Panc1 (cell line): ENCODE results near the gene SLC25A27. TPM values are rescaled to one million over a fixed set of nuclear protein-coding genes. Genes with fewer than 3 reads are reported as not detected.

Experiments
- ATAC-seq: fragments of 200-7000 bp; cut with Tn5 transposase; 2 replicates; pipeline ENCODE4 v1.9.1; 2020; ENCODE audit warnings: mild to moderate bottlenecking, moderate library complexity
- BruUV-seq: library from RNA; stranded (reverse); fragments of 400-500 nt; replicated peaks from 2 replicates; lab custom pipeline; 2021; lab: Mats Ljungman, UMichigan
- CTCF ChIA-PET: fragments of 300-600 bp; sonication (Branson Sonifier 250); formaldehyde crosslinking; loops from one replicate; lab custom pipeline; 2022; ENCODE audit warnings: antibody characterized with exemption; lab: Charles Lee
- POLR2A ChIA-PET: fragments of 300-600 bp; sonication (Branson Sonifier 250); formaldehyde crosslinking; loops from one replicate; lab custom pipeline; 2022; ENCODE audit warnings: antibody characterized with exemption; lab: Charles Lee
- DNase-seq: peaks from one replicate; pipeline ENCODE4 v3.0.0-alpha.2; 2010; ENCODE audit warnings: low read depth, low spot score
- H3K27ac ChIP-seq: 2 replicates; pipeline ENCODE4 v1.5.1; 2011; ENCODE audit warnings: mild to moderate bottlenecking, low read length, inconsistent platforms
- H3K27me3 ChIP-seq: fragments of 200-500 bp; sonication (Bioruptor generic); 2 replicates; pipeline ENCODE4 v1.6.0; 2014; ENCODE audit warnings: low read length, inconsistent platforms; ENCODE audit not compliant: control insufficient read depth, insufficient read depth
- H3K36me3 ChIP-seq: fragments of 200-500 bp; sonication (Bioruptor generic); 2 replicates; pipeline ENCODE4 v1.5.1; 2014; ENCODE audit warnings: inconsistent platforms, mild to moderate bottlenecking, low read length, moderate library complexity; ENCODE audit not compliant: control insufficient read depth, insufficient read depth
- H3K4me1 ChIP-seq: 2 replicates; pipeline ENCODE4 v1.5.1; 2011; ENCODE audit warnings: inconsistent platforms, mild to moderate bottlenecking, low read length, moderate library complexity; ENCODE audit not compliant: control insufficient read depth, insufficient read depth
- H3K4me3 ChIP-seq, 2 experiments: 2 replicates each; pipeline ENCODE4 v1.5.1; 2011 to 2012; ENCODE audit warnings: low read depth in 2 of 2, low read length in 2 of 2, mild to moderate bottlenecking in 2 of 2, inconsistent platforms in 1 of 2, moderate library complexity in 1 of 2
- H3K9me3 ChIP-seq: fragments of 200-500 bp; sonication (Bioruptor generic); 2 replicates; pipeline ENCODE4 v1.5.1; 2014; ENCODE audit warnings: low read depth, mild to moderate bottlenecking, inconsistent platforms, low read length, moderate library complexity; ENCODE audit not compliant: control insufficient read depth, insufficient read depth
- POLR2AphosphoS5 ChIP-seq: IDR thresholded peaks from 2 replicates; pipeline ENCODE4 v1.6.1; 2012; ENCODE audit warnings: mild to moderate bottlenecking, low read depth, low read length, moderate library complexity
- SIN3A ChIP-seq: IDR thresholded peaks from 2 replicates; pipeline ENCODE4 v1.6.1; 2012; ENCODE audit warnings: low read depth, mild to moderate bottlenecking, low read length, moderate library complexity, borderline replicate concordance; ENCODE audit not compliant: insufficient read depth
- TCF7L2 ChIP-seq: IDR thresholded peaks from 2 replicates; pipeline ENCODE4 v1.6.1; 2011; ENCODE audit warnings: mild to moderate bottlenecking, low read depth, low read length, inconsistent platforms
- in situ Hi-C: cut with HindIII; loops from 2 replicates; pipeline ENCODE4 v1.10.0; 2016; ENCODE audit warnings: low sequenced_read_pairs, low pct_unique_long_range_greater_than_20kb
- intact Hi-C: fragments of 100-400 bp; cut with micrococcal nuclease; formaldehyde crosslinking; loops from one replicate; pipeline ENCODE4 v1.10.0; 2022; ENCODE audit not compliant: unreplicated experiment
- total RNA-seq: library from RNA; stranded (reverse); gene quantifications from one replicate; pipeline ENCODE4 v1.2.1, GENCODE V29; 2021; ENCODE audit not compliant: unreplicated experiment
- TF ChIP-seq, protein P1 (sequence below), 2 experiments: IDR thresholded peaks; 2 replicates each; pipeline ENCODE4 v1.6.1; 2011 to 2012; ENCODE audit warnings: low read depth in 2 of 2, control low read depth in 1 of 2, low read length in 1 of 2, mild to moderate bottlenecking in 1 of 2, moderate library complexity in 1 of 2; ENCODE audit not compliant: insufficient read depth in 1 of 2
- TF ChIP-seq, protein P2 (sequence below): fragments of 450-650 bp; IDR thresholded peaks from 2 replicates; pipeline ENCODE4 v1.5.1; 2017; ENCODE audit warnings: mild to moderate bottlenecking

SLC25A27 gene
- total RNA-seq, 1 experiment from 2014 or later = 0.77 TPM

DNA sequence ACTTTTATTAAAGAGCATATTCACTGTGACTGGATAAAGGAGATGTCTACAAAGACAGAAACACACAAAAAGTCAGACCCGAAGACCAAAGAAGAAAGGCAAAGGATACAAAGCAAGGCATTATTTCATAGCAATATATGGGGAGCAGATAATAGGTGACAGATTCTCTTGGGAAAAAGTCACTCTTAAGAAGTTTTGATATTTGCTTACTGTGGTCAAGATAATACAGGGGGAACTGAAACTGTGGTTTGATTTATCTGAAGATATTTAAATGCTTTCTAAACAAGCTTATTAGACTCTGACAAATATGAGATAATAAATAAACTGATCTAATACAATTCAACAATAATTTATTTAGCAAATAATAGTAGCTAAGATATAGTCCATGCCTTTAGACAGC is 14.8 kb upstream of the SLC25A27 start:
- H3K4me1 ChIP-seq = no peaks in the 10 kb centered on the region
- ATAC-seq = no peak
- in situ Hi-C loops = no loop called here
- H3K27me3 ChIP-seq = no peaks in the 10 kb centered on the region; the same call in 1 of the 2 replicates
- no TSS peak for BruUV-seq
- intact Hi-C loops = no loop called here
- H3K36me3 ChIP-seq = no peaks in the 10 kb centered on the region; the same call in 1 of the 2 replicates
- CTCF ChIA-PET = no interaction called here
- DNase-seq = no peak
- POLR2A ChIA-PET = no interaction called here
- H3K9me3 ChIP-seq = no peaks in the 10 kb centered on the region
- H3K27ac ChIP-seq = no peak overlapping the region
- TF ChIP-seq, protein P1, sequence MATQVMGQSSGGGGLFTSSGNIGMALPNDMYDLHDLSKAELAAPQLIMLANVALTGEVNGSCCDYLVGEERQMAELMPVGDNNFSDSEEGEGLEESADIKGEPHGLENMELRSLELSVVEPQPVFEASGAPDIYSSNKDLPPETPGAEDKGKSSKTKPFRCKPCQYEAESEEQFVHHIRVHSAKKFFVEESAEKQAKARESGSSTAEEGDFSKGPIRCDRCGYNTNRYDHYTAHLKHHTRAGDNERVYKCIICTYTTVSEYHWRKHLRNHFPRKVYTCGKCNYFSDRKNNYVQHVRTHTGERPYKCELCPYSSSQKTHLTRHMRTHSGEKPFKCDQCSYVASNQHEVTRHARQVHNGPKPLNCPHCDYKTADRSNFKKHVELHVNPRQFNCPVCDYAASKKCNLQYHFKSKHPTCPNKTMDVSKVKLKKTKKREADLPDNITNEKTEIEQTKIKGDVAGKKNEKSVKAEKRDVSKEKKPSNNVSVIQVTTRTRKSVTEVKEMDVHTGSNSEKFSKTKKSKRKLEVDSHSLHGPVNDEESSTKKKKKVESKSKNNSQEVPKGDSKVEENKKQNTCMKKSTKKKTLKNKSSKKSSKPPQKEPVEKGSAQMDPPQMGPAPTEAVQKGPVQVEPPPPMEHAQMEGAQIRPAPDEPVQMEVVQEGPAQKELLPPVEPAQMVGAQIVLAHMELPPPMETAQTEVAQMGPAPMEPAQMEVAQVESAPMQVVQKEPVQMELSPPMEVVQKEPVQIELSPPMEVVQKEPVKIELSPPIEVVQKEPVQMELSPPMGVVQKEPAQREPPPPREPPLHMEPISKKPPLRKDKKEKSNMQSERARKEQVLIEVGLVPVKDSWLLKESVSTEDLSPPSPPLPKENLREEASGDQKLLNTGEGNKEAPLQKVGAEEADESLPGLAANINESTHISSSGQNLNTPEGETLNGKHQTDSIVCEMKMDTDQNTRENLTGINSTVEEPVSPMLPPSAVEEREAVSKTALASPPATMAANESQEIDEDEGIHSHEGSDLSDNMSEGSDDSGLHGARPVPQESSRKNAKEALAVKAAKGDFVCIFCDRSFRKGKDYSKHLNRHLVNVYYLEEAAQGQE (IDR thresholded peaks at IDR 0.05; ENCODE audit: insufficient read depth in 1 of 2, low read depth in 2 of 2, low read length in 1 of 2) = no peak
- TF ChIP-seq TCF7L2 (no peak), POLR2AphosphoS5 (no peak), SIN3A (no peak)
- TF ChIP-seq, protein P2, sequence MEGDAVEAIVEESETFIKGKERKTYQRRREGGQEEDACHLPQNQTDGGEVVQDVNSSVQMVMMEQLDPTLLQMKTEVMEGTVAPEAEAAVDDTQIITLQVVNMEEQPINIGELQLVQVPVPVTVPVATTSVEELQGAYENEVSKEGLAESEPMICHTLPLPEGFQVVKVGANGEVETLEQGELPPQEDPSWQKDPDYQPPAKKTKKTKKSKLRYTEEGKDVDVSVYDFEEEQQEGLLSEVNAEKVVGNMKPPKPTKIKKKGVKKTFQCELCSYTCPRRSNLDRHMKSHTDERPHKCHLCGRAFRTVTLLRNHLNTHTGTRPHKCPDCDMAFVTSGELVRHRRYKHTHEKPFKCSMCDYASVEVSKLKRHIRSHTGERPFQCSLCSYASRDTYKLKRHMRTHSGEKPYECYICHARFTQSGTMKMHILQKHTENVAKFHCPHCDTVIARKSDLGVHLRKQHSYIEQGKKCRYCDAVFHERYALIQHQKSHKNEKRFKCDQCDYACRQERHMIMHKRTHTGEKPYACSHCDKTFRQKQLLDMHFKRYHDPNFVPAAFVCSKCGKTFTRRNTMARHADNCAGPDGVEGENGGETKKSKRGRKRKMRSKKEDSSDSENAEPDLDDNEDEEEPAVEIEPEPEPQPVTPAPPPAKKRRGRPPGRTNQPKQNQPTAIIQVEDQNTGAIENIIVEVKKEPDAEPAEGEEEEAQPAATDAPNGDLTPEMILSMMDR = no peak
- no peak overlapping the region for H3K4me3 ChIP-seq

DNA sequence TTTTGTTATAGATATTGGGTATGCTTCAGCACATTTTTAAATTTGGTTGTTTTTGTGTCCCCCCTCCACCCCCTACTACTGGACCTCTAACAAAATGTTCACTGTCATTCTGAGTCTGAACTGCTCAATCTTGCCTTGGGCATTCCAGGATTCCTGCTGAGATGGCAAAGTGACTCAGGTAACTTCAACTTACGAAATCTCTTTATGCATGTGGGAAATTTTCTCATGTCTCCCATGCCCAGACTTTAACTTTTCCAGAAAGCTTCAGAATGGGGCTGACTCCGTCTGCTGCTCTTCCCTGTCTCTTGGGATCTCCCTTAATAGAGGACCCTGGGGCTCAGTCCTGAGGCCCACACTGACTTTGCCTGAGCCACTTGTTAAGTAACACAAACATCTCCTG is 14.1 kb upstream of the SLC25A27 start:
- no peaks in the 10 kb centered on the region for H3K4me1 ChIP-seq
- POLR2A ChIA-PET = no interaction called here
- TF ChIP-seq SIN3A (no peak), TCF7L2 (no peak), POLR2AphosphoS5 (no peak)
- TF ChIP-seq, protein P2 = no peak
- TF ChIP-seq, protein P1 (IDR thresholded peaks at IDR 0.05; ENCODE audit: insufficient read depth in 1 of 2, low read depth in 2 of 2, low read length in 1 of 2) = no peak

More for the DNA sequence above, 14.1 kb upstream of the SLC25A27 start:
- in situ Hi-C loops (no loop called here), intact Hi-C loops (no loop called here)
- no peaks in the 10 kb centered on the region; the same call in 1 of the 2 replicates for H3K27me3 ChIP-seq
- CTCF ChIA-PET = no interaction called here
- no TSS peak for BruUV-seq
- H3K27ac ChIP-seq = no peak overlapping the region
- no peaks in the 10 kb centered on the region; the same call in 1 of the 2 replicates for H3K36me3 ChIP-seq
- no peaks in the 10 kb centered on the region for H3K9me3 ChIP-seq
- ATAC-seq (no peak), DNase-seq (no peak)
- no peak overlapping the region for H3K4me3 ChIP-seq
